GM21360 (cell line): ENCODE measurements around the gene CCR8.
"Not testable (repeated sequence)": the region's sequence is repeated elsewhere in the genome, so short reads cannot be mapped to it uniquely, and the experiment has no call there.

Source experiments
- ATAC-seq: cut with Tn5 transposase; IDR thresholded peaks from one replicate; pipeline ENCODE4 v1.9.1; 2021; ENCODE audit warnings: mild to moderate bottlenecking, moderate library complexity; ENCODE audit not compliant: unreplicated experiment

The CCR8 gene

DNA sequence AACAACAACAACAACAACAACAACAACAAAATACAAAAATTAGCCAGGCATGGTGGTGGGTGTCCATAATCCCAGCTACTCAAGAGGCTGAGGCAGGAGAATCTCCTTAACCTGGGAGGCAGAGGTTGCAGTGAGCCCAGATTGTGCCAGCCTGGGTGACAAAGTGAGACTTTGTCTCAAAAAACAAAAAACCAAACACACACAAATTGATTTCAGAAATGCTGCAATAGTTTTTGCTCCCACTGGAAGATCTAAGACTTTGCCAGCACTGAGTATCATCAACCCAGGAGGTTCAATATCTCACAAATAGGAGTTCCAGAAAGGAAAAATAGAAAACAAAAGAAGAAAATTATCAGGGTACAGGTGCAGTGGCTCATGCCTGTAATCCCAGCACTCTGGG lies 16.2 kb upstream of the CCR8 start:
- no peak for ATAC-seq

DNA sequence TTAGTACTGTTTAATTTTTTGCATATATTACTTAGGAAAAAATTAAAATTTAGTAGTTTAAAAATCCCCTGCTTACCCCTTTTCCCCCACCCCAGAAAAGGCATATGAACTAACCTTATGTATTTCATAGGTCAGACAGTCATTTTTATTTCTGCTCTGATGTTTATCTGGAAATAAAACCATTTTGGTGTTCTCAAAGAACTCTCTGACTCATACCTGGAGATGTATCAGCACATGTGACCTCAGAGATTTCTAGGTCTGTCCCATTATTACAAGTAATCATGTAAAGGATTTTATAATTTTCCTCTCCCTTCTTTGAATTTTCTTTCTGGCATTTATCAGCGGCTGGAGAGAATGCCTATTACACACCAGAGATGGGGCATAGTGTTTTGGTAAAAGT lies 14.1 kb upstream of the CCR8 start:
- no peak for ATAC-seq

DNA sequence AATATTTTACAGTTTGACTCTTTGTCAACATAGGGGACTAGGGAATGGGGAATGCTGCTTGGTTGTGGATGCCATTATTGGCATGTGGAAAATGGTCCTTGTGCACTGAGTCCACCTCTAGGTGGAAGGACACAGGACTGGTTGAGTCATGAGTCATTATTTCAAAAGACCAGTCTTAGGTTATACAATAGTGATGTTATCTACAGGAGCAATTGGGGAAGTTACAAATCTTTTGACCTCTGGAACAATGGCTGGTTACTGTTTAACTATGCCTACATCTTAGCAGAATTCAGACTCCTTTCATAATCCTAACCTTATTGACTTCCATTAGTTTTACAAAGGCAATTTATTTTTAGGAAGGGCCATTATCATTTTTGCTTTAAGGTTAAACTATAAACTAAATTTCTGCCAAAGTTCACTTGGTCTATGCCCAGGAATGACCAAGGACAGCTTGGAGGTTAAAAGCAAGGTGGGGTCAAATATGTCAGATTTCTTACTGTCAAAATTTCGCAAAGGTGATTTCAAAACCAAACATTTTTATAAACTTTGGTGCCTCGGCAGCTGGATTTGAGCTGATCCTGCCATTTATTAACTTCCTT lies 11.8 kb upstream of the CCR8 start:
- ATAC-seq: no peak

DNA sequence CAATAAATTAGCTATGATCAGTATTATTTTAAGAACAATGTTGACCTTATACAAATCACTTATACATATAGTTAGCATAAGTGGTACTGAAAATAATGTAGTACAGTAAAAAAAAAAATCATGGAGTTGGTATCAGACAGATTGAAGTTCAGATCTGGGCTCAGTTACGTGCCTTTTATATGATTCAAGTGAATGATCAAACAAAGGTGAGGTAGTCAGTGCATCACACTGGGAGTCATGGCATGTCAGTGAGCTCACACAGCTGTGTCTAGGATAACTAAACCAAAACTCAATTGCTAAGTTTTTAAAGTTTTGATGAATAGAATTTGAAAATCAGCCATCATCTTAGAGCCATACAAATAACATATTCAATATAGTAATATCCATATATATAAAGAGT lies 11.2 kb upstream of the CCR8 start:
- ATAC-seq: no peak

DNA sequence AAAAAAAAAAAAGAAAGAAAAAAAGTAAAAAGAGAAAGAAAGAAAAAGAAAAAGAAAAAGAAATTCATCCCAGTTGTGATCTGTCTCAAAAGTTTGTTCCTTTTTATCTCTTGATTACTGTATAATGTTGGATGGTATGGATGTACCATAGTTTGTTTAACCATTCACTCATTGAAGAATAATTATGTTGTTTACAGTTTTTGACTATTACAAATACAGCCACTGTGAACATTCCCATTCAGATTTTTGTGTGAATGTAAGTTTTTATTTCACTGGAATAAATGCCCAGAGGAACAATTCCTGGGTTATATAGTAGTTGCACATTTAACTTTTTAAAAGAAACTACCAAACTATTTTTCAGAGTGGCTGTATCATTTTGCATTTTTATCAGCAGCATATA lies 10.3 kb upstream of the CCR8 start:
- no peak for ATAC-seq

DNA sequence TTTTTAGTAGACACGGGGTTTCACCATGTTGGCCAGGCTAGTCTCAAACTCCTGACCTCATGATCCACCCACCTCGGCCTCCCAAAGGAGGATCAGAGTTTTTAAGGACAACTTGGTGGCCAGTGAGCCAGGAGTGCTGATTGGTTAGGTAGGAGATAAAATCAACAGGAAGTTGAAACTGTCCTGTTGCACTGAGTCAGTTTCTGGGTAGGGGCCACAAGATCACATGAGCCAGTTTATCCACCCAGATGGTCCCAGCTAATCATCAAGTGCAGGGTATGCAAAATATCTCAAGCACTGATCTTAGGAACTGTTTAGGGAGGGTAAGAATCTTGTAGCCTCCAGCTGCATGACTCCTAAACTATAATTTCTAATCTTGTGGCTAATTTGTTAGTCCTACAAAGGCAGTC lies 7.9 kb upstream of the CCR8 start:
- not testable (repeated sequence) for ATAC-seq

DNA sequence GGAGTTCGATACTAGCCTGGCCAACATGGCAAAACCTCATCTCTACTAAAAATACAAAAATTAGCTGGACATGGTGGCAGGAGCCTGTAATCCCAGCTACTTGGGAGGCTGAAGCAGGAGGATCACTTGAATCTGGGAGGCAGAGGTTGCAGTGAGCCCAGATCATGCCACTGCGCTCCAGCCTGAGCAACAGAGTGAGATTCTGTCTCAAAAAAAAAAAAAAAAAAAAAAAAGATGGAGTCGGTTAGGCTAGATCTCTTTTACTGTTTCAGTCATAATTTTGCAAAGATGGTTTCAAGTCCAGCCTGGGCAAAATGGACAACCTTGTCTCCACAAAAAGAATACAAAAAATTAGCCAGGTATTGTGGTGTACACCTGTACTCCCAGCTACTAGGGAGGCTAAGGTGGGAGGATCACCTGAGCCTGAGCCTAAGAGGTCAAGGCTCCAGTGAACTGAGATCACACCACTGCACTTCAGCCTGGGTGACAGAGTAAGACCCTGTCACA lies 7.2 kb upstream of the CCR8 start:
- ATAC-seq: not testable (repeated sequence)

DNA sequence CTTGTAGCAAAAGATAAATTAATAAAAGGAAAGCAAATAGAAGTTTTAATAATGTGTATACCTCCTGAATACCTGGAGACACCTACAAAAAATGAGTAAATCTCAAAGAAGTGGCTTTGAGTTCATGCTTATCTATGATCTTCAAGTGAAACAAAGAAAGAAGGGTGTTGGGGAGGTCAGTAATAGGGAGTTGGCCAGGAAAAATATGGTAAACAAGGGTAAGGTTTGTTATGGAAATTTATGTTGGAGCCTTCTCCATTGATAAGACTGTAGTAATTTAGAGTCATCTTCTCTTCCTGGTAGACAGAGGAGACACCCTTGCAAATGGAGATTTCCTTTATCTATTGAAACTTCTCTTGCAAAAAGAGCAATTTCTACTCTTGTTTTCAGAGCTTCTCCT lies 6.6 kb upstream of the CCR8 start:
- no peak for ATAC-seq

DNA sequence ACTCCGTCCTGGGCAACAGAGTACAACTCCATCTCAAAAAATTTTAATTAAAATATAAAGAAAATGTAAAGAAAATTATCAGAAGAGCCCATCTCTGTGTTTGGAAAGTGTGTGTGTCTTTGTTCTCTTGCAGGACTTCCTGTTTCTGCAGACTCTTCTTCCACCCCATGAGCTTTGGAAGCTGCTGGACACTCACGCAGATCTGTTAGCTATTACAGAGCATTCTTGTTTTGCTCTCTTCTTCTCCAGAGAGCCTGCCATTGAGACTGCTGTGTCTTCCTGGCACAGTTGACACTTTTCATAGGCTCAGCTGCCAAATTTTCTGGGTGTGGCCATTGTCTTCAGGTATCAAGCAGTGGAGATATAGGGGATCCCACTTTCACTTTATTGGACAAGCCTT lies 6.0 kb upstream of the CCR8 start:
- no peak for ATAC-seq

DNA sequence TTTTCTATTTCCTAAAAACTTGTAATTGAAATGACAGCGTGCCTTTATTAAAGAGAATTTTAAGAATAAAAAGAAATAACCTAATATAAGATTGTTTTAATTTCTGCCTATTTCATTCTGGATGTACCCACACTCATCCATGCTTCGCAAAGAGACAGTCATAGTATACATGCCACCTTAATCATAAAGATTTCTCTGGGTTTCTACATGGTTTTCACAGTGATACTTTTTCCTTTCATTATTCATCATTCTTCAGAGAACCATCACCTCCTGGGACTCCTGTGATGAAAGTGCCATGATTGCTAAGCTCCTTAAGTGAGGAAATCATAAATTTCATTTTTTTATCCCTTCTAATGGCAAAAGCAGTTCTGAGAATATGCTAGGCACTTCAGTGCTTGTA lies 4.3 kb upstream of the CCR8 start:
- no peak for ATAC-seq

DNA sequence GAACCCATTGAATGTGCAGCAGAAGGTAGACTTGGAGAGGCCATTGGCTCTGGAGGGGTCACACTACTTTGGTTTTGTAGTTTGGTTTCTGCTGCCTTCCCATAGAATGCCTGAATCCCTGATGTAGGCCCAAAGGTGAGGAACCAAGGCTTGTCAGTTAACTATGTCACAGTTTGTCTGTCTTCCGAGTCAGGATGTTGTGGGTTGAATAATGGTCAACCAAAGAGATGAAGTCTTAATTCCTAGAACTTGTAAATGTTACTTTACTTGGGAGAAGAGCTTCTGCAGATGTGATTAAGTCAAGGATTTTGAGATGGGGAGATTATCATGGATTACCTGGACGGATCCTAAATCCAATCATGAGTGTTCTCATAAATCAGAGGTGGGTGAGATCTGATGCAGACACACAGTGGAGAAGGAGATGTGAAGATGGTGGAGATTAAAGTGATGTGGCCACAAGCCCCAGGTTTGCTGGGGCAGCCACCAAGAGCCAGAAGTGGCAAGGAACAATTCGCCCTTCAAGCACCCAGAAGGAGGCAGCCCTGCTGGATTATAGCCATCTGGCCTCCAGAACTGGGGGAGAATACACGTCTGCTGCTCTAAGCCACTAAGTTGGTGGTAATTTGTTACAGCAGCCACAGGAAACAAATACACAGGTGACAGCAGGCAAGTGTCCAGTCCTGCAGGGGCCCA lies 2.3 kb upstream of the CCR8 start:
- peak; percentile 15 for ATAC-seq

DNA sequence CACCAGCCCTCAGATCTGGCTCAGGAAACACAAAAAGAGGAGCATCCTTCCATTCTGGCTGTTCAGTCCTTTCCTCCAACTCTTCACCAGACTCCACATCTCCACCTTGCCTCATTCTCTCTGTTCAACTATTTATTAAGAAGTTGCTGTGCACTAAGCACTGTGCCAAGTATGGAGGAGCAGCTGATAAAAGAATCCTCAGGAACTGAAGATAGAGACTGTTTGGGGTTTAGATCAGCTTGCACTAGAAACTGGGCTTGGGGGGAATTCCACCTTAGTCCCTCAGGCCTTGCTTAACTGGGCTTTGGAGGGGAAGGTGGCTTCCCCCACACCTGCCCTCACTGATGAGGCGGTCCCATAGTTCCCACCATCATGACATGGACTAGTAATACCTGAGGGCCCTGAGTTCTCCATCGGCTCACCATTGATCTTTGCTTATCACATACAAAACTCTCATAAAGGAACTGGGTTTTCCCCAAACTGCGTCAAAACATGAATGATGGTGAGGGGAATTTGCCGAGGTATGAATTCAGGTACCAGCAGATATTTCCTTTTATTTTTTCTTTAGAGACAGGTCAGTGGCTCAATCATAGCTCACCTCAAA lies 1.7 kb upstream of the CCR8 start:
- ATAC-seq: peak; percentile 71

DNA sequence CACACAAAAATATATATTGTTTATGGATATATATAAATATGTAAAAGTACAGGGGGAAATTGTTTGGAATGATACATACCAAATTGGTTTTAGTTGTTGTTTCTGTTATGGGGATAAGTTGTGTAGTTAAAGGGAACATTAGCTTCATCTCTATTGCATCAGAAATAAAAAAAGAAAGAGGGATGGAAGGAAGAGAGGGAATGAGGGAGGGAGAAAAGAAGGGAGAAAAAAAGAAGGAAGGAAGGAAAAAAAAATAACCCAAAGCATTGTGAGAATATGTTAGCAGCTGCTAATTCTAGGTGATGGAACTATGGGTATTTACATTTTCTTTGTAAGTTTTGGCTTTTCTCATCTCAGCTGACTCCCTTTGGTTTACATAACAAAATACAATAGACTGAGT lies 1.3 kb downstream of the CCR8 start:
- no peak for ATAC-seq

DNA sequence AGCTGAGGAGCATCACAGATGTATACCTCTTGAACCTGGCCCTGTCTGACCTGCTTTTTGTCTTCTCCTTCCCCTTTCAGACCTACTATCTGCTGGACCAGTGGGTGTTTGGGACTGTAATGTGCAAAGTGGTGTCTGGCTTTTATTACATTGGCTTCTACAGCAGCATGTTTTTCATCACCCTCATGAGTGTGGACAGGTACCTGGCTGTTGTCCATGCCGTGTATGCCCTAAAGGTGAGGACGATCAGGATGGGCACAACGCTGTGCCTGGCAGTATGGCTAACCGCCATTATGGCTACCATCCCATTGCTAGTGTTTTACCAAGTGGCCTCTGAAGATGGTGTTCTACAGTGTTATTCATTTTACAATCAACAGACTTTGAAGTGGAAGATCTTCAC lies 3.0 kb downstream of the CCR8 start:
- ATAC-seq: no peak

DNA sequence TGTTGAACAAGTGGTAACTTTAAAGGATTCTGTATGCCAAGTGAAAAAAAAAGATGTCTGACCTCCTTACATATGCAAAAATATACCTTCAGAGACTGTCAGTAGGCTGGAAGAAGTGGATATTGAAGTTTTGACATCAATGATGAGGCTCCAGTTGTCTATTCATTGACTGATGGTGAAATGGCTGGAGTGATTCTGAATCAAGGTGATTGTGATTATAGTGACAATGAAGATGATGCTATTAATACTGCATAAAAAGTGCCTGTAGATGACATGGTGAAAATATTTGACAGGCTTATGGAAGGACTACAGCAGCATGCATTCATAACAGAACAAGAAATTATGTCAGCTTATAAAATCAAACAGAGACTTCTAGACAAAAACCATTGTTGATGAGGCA lies 4.1 kb downstream of the CCR8 start:
- ATAC-seq: no peak

DNA sequence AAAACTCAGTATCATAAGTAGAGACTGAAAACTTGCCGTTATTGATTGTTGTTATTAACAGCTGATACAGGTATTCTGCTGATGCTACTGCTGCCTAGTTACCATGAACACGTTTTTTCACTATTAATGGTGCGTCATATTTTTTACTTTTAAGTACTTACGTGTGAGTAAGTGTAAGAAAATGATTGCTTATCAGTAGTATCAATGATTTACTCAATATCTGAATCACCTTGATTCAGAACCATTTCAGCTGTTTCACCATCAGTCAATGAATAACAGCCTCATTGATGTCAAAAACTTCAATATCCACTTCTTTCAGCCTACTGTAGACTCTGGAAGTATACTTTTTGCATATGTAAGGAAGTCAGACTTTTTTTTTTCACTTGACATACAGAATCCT lies 4.7 kb downstream of the CCR8 start:
- no peak for ATAC-seq

DNA sequence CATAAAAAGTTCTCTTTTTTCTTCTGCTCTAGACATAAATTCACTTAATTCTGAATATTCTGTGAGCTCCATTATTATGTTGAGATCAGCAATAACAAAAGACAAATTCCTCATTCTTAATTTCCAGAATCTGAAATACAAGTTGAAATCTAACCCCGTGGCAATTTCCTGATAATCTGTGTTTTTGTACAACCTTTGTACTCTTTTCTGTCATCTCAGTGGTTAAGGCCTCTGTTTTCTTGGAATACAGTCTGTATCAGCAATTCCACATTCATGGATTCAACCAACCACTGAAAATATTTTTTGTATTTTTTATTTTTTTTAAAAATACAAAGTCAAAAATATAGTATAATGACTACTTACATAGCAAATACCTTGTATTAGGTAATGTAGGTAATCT lies 8.7 kb downstream of the CCR8 start:
- no peak for ATAC-seq

DNA sequence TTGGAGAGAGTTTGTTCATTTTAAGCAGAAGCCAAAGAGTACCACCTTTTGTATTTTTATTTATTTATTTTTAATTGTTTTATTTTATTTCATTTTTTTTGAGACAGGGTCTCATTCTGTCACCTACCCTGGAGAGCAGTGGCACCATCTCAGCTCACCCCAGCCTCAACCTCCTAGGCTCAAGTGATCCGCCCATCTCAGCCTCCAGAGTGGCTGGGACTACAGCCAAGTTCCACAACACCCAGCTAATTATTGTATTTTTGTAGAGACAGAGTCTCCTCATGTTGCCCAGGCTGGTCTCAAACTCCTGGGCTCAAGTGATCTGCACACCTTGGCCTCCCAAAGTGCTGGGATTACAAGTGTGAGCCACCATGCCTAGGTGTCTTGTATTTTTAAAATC lies 9.6 kb downstream of the CCR8 start:
- ATAC-seq: no peak

DNA sequence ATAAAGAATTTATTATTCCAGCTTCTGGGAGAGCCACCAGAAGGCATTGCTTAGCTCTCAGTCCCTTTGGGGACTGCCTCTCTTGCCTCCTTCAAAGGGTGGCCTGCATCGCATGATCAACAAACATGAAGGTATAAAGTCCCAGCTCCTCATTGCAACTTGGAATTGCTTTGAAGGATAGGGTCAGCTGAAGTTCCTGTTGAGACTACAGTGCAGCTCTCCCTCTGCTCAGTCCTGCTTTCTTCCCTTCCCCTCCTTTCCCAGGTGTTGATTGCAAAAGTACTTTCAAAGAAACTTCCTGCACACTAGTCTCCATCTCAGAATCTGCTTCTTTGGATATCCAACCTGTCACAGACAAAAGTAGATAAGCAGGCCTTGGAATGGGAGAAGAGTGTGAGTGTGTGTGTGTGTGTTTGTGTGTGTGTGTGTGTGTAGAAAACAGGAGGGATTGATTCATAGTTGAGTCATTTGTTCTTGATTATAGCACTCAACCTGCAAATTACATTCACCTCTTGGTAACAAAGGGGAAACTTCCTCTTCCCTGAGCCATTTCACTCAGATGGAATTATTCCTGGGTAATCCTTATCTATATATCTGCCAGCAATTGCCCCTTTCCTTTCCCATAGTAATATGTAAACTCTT lies 13.7 kb downstream of the CCR8 start:
- ATAC-seq: no peak

DNA sequence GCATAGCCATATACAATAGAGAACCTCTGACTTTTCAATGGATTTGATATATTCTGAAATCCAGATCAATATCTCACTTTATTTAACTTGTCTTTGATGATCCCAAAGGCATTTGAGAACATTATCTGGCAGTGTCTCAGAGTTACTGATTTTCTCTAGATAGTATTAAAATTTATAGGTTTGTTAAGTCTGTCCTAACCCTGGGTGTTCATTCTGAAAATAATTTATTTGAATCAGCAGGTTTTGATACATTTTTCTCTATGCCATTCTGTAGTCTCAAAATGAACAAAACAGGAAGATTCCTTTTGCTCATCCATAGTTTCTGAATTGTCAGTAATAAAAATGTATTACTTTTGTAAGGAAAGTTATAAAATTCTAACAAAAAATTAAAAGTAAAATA lies 14.3 kb downstream of the CCR8 start:
- no peak for ATAC-seq

DNA sequence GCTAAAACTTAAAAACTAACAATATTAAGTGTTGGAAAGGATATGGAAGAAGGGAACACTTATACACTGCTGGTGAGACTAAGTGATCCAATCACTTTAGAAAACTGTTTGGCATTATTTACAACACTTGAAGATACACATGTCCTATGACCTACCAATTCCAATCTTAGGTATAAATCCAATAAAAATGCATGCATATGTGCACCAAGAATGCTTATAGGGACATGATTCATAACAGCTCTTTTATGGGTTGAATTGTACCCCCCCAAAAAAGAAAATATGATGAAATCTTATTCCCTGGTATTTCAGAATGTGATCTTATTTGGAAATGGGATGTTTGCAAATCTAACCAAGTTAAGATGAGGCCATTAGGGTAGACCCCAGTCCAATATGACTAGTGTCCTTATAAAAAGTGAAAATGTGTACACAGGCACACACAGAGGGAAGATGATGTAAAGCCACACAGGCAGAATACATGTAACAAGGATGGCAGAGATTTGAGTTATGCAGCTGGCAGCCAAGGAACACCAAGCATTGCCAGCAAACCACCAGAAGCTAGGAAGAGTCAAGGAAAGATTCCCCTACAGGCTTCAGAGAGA lies 15.3 kb downstream of the CCR8 start:
- no peak for ATAC-seq
